Measurements from ENCODE around the gene MIEF1. TPM values are rescaled to one million over a fixed set of nuclear protein-coding genes. Genes with fewer than 3 reads are reported as not detected.

MIEF1 gene
- total and polyA plus RNA-seq, 2 of the 8 experiments (the other 6 are each of a cell fraction or from before 2014, with no cell fraction given): 16.8 to 32.7 TPM

GRCh38 chr22:39565414-39565944, 63.4 kb downstream of the MIEF1 start:
- no peak overlapping the region for H2BK20ac ChIP-seq (ENCODE audit: low read length)
- no peak overlapping the region for H3K18ac ChIP-seq (ENCODE audit: extremely low read depth, low read length)
- no peak overlapping the region for H3K27ac ChIP-seq (ENCODE audit: low read depth, low read length)
- H2BK5ac ChIP-seq (ENCODE audit: low read depth, low read length): no peak overlapping the region
- H3K56ac ChIP-seq (replicated peaks; ENCODE audit: insufficient read length, low read depth, low read length): peak overlapping the region; percentile 94
- peaks cover 9% of the 10 kb centered on the region; the same call in 1 of the 2 replicates for H3K79me1 ChIP-seq (ENCODE audit: low read depth, low read length)
- no peak overlapping the region for H3K9ac ChIP-seq (replicated peaks in 1 of 4; ENCODE audit: extremely low read depth in 1 of 4, low read depth in 3 of 4, low read length in 3 of 4)
- H4K8ac ChIP-seq (ENCODE audit: extremely low read depth, insufficient read depth, low read length): no peak overlapping the region
- H2BK15ac ChIP-seq (ENCODE audit: low read length): no peak overlapping the region
- no peak overlapping the region for H2AFZ ChIP-seq (ENCODE audit: low read length)
- peak overlapping the region; percentile 60; the same call in 1 of the 2 replicates for H2BK12ac ChIP-seq (ENCODE audit: low read depth, low read length)
- H4K91ac ChIP-seq (replicated peaks; ENCODE audit: insufficient read length, low read length): no peak overlapping the region
- peaks cover 0 to 7% of the 10 kb centered on the region in 2 experiments; a peak in 1 of 4 replicates for H3K9me3 ChIP-seq (ENCODE audit: insufficient read depth in 2 of 2, low read depth in 1 of 2, low read length in 1 of 2)
- H4K5ac ChIP-seq (ENCODE audit: insufficient read length, low read depth, low read length): no peak overlapping the region
- peak overlapping the region; percentile 53; the same call in 1 of the 2 replicates for H2AK5ac ChIP-seq (ENCODE audit: low read depth, low read length)
- WGBS, 2 experiments (ENCODE audit: extremely low coverage in 1 of 2, insufficient coverage in 1 of 2, insufficient read length in 1 of 2, insufficient replicate concordance in 2 of 2, low coverage in 1 of 2, low lambda C conversion rate in 2 of 2, missing lambda C conversion rate in 1 of 2): 84% methylated on average over 5 of the region's 5 CpGs; no CpG with 5 or more reads in 1 of the 2 experiments
- H3K14ac ChIP-seq (ENCODE audit: insufficient read length): no peak overlapping the region
- H3K23me2 ChIP-seq (ENCODE audit: low read depth, low read length): peaks cover 19% of the 10 kb centered on the region; the same call in 1 of the 2 replicates
- H3K27me3 ChIP-seq (replicated peaks in 1 of 4; ENCODE audit: control insufficient read depth in 3 of 4, extremely low read depth in 1 of 4, insufficient read depth in 3 of 4, low read length in 3 of 4): peaks cover 0 to 12% (median 6%) of the 10 kb centered on the region in 4 experiments; a peak in 6 of 7 replicates
- H3K4ac ChIP-seq (replicated peaks; ENCODE audit: insufficient read length, low read depth, low read length): no peak overlapping the region
- no peak overlapping the region for H2BK120ac ChIP-seq (replicated peaks; ENCODE audit: low read depth, low read length)
- no peak overlapping the region for H3K4me3 ChIP-seq (ENCODE audit: extremely low read depth in 1 of 4, insufficient read depth in 2 of 4, low read depth in 3 of 4, low read length in 4 of 4)
- no peaks in the 10 kb centered on the region; a peak in 1 of 8 replicates for H3K36me3 ChIP-seq (ENCODE audit: control insufficient read depth in 2 of 4, insufficient read depth in 4 of 4, low read length in 3 of 4)
- TF ChIP-seq USF2 (IDR thresholded peaks at IDR 0.05; ENCODE audit: low read length) (no peak), GABPA (IDR thresholded peaks at IDR 0.05; ENCODE audit: borderline replicate concordance, insufficient read depth, low read length) (no peak), JUN (IDR thresholded peaks at IDR 0.05; ENCODE audit: low read depth, low read length) (no peak), GTF2F1 (IDR thresholded peaks at IDR 0.05; ENCODE audit: borderline replicate concordance, low read depth, low read length) (no peak)
- H3K4me2 ChIP-seq (ENCODE audit: insufficient read depth in 1 of 2, low read depth in 2 of 2, low read length in 2 of 2): no peak overlapping the region
- H3K23ac ChIP-seq (ENCODE audit: insufficient read length): no peak overlapping the region
- FAIRE-seq: no peak
- ChIA-PET CTCF (ENCODE audit: partially characterized antibody) (interaction anchor here (1.3 to 1.6 kb wide), 2 partner anchors 23 to 28 kb away, joined by 4 read pairs; no protein-coding TSS in a partner anchor), POLR2A (ENCODE audit: partially characterized antibody) (no interaction called here)
- no peak for DNase-seq (ENCODE audit: low read depth in 1 of 2, low spot score in 2 of 2)
- H3K4me1 ChIP-seq (replicated peaks in 1 of 4; ENCODE audit: control insufficient read depth in 3 of 4, insufficient read depth in 4 of 4, low read length in 3 of 4): 0 out of 7 replicates have a peak, but pooled peaks cover 0 to 4% (median 0%) of the 10 kb centered on the region in 4 experiments
- H3K79me2 ChIP-seq (ENCODE audit: control insufficient read depth in 1 of 2, insufficient read depth in 2 of 2, low read length in 2 of 2): peaks cover 0 to 4% of the 10 kb centered on the region in 2 experiments; a peak in 2 of 4 replicates
- H4K20me1 ChIP-seq (replicated peaks in 1 of 2; ENCODE audit: control insufficient read depth in 1 of 2, insufficient read depth in 2 of 2, low read length in 2 of 2): peaks cover 0 to 20% of the 10 kb centered on the region in 2 experiments
